GM19351 (cell line): ENCODE data around the gene NADSYN1.
"Not testable (repeated sequence)": the region's sequence is repeated elsewhere in the genome, so short reads cannot be mapped to it uniquely, and the experiment has no call there.

Experiments
- ATAC-seq: cut with Tn5 transposase; IDR thresholded peaks from one replicate; pipeline ENCODE4 v1.9.1; 2021; ENCODE audit warnings: mild to moderate bottlenecking, moderate library complexity; ENCODE audit not compliant: unreplicated experiment

NADSYN1 gene

DNA sequence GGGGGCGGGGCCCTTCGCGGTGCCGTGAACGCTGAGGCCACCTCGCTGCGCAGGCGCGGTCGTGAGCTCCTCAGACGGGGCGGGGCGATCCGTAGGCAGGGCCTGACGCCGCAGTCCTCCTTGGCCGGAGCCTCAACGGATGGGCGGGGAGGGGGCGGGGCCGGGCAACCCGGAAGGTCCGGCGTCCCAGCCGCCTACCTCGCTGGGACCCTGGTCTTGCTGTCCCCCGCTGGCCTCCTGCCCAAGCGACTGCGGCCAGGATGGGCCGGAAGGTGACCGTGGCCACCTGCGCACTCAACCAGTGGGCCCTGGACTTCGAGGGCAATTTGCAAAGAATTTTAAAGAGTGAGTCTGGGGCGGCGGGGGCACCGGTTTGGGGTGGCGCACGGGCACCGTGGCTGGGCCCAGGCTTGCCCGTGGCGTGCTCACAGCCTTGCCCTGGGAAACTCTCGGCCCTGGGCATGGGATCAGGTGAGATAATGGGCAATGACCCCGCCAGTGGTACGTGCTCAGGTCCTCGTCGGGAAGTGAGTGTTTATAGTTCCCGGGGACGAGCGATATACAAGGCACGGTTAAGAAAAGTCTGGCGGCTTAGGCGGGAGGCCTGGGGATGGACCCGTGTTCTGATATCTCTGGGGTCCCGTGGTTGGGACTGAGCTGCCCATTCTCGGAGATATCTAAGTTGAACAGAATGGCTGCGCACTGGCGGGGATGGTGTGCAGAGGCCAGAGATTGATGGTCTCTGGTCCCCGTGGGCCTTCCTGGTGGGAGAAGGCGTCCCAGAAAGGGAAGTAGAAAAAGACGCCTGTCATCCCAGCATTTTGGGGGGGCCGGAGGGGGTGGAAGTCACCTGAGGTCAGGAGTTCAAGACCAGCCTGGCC lies at the start of gene NADSYN1:
Gene NADSYN1 (plus strand): TSS at position 167 of the 881 bp plus-strand sequence. CDS start 94 bp downstream, at position 261.
- ATAC-seq, result peak; percentile 45

DNA sequence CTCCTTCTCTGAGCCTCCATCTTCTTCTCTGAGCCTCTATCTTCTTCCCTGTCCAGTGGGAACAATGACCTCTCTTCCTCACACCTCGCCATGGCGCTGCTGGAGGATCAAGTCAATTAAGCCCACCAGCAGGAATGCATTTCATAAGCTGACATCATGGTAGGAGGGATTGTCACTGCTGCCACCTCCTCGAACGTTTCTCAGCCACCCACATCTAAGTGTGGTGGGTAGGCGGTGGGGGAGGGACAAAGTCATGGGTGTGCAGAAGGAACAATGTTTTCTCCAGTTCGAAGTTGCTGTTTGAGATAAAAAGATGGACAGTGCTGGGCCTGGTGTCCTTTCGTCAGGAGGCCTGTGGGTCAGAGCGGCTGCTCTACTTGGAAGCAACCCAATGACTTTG lies 48.8 kb upstream of the NADSYN1 start:
- no peak for ATAC-seq

GRCh38 chr11:71406681-71407080 lies 46.3 kb upstream of the NADSYN1 start:
- ATAC-seq, result no peak

DNA sequence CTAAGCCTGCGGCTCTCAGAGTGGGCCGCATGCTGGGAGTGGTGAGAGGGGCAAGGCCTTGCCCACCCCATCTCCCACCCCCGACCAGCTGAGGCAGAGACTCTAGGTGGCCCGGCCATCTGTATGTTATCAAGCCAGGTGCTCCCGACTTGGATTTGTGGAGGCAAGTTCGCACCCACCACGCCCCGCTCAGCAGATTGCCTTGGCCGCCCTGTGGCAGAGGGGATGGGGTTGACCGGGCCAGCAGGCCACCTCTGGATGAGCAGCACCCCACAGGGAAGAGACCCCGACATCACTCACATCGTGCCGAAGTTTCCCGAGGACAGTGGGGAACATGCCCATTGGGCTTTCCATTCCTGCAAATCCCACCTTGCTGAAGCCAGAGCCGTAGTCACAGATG lies 45.6 kb upstream of the NADSYN1 start:
- ATAC-seq, result no peak

DNA sequence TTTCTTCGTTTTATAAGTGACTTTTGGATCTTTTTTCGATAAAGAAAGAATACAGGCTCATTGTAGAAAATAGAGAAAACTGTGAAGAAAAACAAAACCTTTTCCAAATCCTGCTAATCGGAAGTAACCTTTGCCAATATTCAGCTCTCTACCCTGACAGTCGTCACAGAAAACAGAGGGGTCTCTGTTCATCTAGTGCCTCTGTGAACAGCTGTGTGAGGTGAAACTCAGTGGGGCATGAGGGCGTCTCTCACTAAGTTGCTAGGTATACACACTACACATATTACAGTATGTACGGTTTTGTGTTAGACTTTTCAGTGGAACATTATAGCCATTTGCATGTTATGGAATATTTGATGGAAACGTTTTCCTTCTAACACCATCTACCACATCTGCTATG lies 44.2 kb upstream of the NADSYN1 start:
- ATAC-seq, result no peak

DNA sequence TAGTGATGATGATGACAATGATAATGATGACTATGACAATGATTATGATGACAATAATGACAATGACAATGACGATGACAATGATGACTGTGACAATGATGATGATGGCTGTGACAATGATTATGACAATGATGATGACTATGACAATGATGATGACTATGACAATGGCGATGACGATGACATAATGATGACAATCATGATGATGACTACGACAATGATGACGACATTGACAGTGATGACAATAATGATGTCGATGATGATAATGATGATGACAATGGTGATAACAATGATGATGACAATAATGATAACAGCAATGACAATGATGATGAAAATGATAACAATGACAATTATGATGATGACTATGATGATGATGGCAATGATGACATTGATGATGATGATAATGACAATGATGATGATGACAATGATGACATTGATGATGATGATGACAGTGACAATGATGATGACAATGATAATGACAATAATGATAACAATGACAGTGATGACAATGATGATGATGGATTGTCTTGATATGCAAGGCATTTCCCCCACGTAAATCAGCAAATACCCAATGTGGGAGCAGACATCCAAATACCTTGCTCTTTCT lies 42.5 kb upstream of the NADSYN1 start:
- ATAC-seq, result no peak

DNA sequence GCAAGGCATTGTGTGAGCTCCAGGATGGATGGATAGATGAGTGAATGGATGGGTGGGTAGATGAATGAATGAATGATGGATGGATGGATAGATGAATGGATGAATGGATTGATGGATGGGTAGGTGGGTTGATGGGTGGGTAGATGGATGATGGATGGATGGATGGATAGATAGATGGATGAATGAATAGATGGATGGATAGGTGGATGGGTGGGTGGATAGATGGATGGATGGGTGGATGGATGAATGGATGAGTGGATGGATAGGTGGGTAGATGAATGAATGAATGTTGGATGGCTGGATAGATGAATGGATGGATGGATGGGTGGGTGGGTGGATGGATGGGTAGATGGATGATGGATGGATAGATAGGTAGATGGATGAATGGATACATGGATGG lies 38.4 kb upstream of the NADSYN1 start:
- ATAC-seq, result no peak

DNA sequence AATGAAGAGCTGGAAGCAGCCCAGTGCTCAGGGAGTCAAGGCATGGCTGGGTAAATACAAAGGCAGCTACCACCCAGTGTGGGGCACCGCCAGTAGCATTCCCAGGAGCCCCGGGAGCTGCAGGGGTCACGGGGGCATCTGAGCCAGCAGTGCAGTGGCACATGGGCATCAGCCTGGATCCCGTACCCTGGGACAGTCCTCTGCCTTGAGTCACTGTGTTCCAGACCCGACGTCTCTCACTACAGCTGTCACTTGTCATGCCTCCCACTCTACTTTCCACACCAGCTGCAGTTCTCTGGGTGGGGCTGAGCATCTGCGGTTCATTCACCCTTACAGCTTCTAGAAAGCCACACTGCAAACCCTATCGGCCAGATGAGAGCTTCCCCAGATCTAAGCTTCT lies 34.4 kb upstream of the NADSYN1 start:
- ATAC-seq, result peak; percentile 93

- no peak for ATAC-seq
These were observed 32.4 kb upstream of the NADSYN1 start for GRCh38 chr11:71420455-71421241.

- ATAC-seq, result no peak
These were observed 31.5 kb upstream of the NADSYN1 start for GRCh38 chr11:71421392-71421950.

DNA sequence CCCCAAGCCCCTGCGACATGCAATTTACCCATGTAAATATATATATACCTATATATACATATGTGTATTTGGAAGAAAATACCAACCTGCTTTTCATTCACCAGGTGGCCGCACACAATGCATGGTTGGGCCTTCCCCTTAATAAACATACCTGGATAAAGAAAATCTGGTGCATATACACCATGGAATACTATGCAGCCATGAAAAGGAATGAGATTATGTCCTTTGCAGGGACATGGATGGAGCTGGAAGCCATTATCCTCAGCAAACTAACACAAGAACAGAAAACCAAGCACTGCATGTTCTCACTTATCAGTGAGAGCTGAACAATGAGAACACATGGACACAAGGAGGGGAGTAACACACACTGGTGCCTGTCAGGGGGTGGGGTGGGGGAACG lies 30.7 kb upstream of the NADSYN1 start:
- ATAC-seq, result not testable (repeated sequence)

- ATAC-seq, result no peak
These were observed 29.7 kb upstream of the NADSYN1 start for GRCh38 chr11:71423181-71423790.

DNA sequence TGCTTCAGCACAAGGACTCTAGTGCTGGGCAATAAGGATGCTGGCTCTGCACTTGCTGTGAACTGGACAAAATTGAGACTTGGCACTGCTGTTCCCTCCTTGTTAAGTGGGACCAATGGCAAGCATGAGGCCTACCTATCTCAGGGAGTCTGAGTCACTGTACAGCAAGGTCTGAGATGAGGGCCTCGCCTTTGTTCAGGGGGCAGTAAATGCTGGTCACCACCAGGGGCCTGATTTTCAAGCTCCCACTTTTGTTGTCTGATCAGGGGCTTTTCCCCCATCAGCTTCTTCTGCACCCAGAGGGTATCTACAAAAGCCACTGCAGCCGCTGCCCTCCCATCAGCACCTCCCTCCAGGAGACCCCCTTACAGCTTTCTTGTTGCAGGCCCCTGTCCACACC lies 27.6 kb upstream of the NADSYN1 start:
- ATAC-seq, result no peak

GRCh38 chr11:71425860-71426259 lies 27.1 kb upstream of the NADSYN1 start:
- no peak for ATAC-seq

DNA sequence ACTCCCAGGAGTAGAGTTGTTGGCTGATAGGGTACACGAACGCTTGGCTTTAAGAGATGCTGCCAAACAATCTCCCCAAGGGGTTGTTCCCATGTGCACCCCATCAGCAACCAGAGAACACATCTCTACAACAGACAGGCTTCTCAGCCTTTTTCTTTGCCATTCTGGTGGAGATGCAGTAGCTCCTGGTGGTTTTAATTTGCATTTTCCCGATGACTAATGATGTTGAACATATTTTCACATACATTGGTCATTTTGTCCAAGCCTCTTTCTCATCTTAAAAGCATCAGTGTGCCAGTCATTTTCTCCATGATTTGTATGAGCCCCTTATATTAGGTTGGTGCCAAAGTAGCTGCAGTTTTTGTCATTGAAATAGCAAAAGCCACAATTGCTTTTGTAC lies 26.6 kb upstream of the NADSYN1 start:
- ATAC-seq, result no peak

- ATAC-seq, result no peak
These were observed 24.1 kb upstream of the NADSYN1 start for GRCh38 chr11:71428861-71429435.

GRCh38 chr11:71429701-71430100 lies 23.3 kb upstream of the NADSYN1 start:
- no peak for ATAC-seq

GRCh38 chr11:71430166-71430565 lies 22.8 kb upstream of the NADSYN1 start:
- ATAC-seq, result no peak

- no peak for ATAC-seq
These were observed 21.7 kb upstream of the NADSYN1 start for GRCh38 chr11:71431271-71431670.
